ENCODE results near the gene AK2.

The AK2 gene

GRCh38 chr1:33003657-33004056 lies 33.0 kb downstream of the AK2 start:
- Histone ChIP-seq H3K27ac (replicated peaks) (no peak overlapping the region), H3K27me3 (ENCODE audit: insufficient read depth, poor library complexity, severe bottlenecking) (no peaks in the 10 kb centered on the region), H3K4me3 (replicated peaks; ENCODE audit: insufficient read depth, low read length) (no peak overlapping the region)
- TF ChIP-seq CTCF (IDR thresholded peaks at IDR 0.05; ENCODE audit: insufficient read depth, low read length), result no peak
- no peak for DNase-seq (ENCODE audit: low read depth in 1 of 2, low spot score in 1 of 2)

GRCh38 chr1:33002006-33002405 lies 34.7 kb downstream of the AK2 start:
- no peak for TF ChIP-seq SPI1 (IDR thresholded peaks at IDR 0.05; ENCODE audit: borderline replicate concordance, low read depth)
- Histone ChIP-seq H3K4me3 (replicated peaks; ENCODE audit: insufficient read depth, low read length) (no peak overlapping the region), H3K27ac (replicated peaks) (no peak overlapping the region), H3K27me3 (ENCODE audit: insufficient read depth, poor library complexity, severe bottlenecking) (no peaks in the 10 kb centered on the region)
- DNase-seq (ENCODE audit: low read depth in 1 of 2, low spot score in 1 of 2), result no peak

- no peak for DNase-seq (ENCODE audit: low read depth in 1 of 2, low spot score in 1 of 2)
- Histone ChIP-seq H3K4me3 (replicated peaks; ENCODE audit: insufficient read depth, low read length) (no peak overlapping the region), H3K27me3 (ENCODE audit: insufficient read depth, poor library complexity, severe bottlenecking) (no peaks in the 10 kb centered on the region), H3K27ac (replicated peaks) (no peak overlapping the region)
- no peak for TF ChIP-seq REST (IDR thresholded peaks at IDR 0.05; ENCODE audit: insufficient replicate concordance, low read depth)
These were observed 35.4 kb downstream of the AK2 start for GRCh38 chr1:33001282-33001681.

GRCh38 chr1:33000427-33001026 lies 36.2 kb downstream of the AK2 start:
- Histone ChIP-seq H3K4me3 (replicated peaks; ENCODE audit: insufficient read depth, low read length) (no peak overlapping the region), H3K27me3 (ENCODE audit: insufficient read depth, poor library complexity, severe bottlenecking) (no peaks in the 10 kb centered on the region), H3K27ac (replicated peaks) (no peak overlapping the region; the same call in 1 of the 2 replicates)
- DNase-seq (ENCODE audit: low read depth in 1 of 2, low spot score in 1 of 2), result no peak
- no peak for TF ChIP-seq CTCF (IDR thresholded peaks at IDR 0.05; ENCODE audit: insufficient read depth, low read length)
- TF ChIP-seq SPI1 (IDR thresholded peaks at IDR 0.05; ENCODE audit: borderline replicate concordance, low read depth), result no peak
- no peak for TF ChIP-seq REST (IDR thresholded peaks at IDR 0.05; ENCODE audit: insufficient replicate concordance, low read depth)
- peak; percentile 35; the same call in 1 of the 2 replicates for TF ChIP-seq POLR2AphosphoS5 (IDR thresholded peaks at IDR 0.05; ENCODE audit: low read depth)

GRCh38 chr1:32998997-32999396 lies 37.7 kb downstream of the AK2 start:
- no peaks in the 10 kb centered on the region for H3K27me3 ChIP-seq (ENCODE audit: insufficient read depth, poor library complexity, severe bottlenecking)
- no peak overlapping the region for H3K4me3 ChIP-seq (replicated peaks; ENCODE audit: insufficient read depth, low read length)
- DNase-seq (ENCODE audit: low read depth in 1 of 2, low spot score in 1 of 2), result no peak
- peak overlapping the region; percentile 58 for H3K27ac ChIP-seq (replicated peaks)
- TF ChIP-seq GABPA (IDR thresholded peaks at IDR 0.05; ENCODE audit: low read depth), result no peak
- no peak for TF ChIP-seq POLR2AphosphoS5 (IDR thresholded peaks at IDR 0.05; ENCODE audit: low read depth)
- no peak for TF ChIP-seq SPI1 (IDR thresholded peaks at IDR 0.05; ENCODE audit: borderline replicate concordance, low read depth)
- TF ChIP-seq CTCF (IDR thresholded peaks at IDR 0.05; ENCODE audit: insufficient read depth, low read length), result no peak
- TF ChIP-seq REST (IDR thresholded peaks at IDR 0.05; ENCODE audit: insufficient replicate concordance, low read depth), result no peak

Measured in HL-60 (cell line).